Measurements from ENCODE around the gene SPINT4. TPM values are rescaled to one million over a fixed set of nuclear protein-coding genes. Genes with fewer than 3 reads are reported as not detected.
"Not testable (repeated sequence)": the region's sequence is repeated elsewhere in the genome, so short reads cannot be mapped to it uniquely, and the experiment has no call there.

The SPINT4 gene
- total RNA-seq, 1 experiment from 2014 or later = not detected

- H3K4me3 ChIP-seq = no peak overlapping the region
- H3K27ac ChIP-seq = no peak overlapping the region
- no peaks in the 10 kb centered on the region for H3K9me3 ChIP-seq (replicated peaks)
- DNase-seq (ENCODE audit: low read depth in 1 of 2, low spot score in 2 of 2) = no peak
- H3K27me3 ChIP-seq (replicated peaks) = no peaks in the 10 kb centered on the region; the same call in 1 of the 2 replicates
- H3K36me3 ChIP-seq = no peaks in the 10 kb centered on the region
- no peaks in the 10 kb centered on the region for H3K4me1 ChIP-seq (replicated peaks)
These were observed 13.8 kb downstream of the SPINT4 start for GRCh38 chr20:45735988-45736387.

DNA sequence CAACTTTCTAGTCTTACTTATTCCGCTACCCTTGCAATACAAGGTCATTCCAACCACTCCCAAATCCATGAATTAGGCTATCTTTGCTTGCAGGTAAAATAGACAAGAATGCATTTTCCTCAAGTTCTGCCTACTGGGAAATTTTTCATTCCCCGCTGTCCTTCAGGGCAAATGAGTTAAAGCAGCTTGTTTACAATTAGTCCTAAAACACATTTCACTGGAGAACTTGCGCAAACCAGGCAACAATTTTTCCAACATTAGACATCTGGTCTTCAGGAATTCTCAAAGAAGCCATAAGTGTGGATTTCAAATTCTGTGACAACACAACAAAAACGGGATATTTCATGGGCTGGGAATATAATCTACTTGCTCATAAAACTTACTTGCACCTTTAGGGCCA is 20.4 kb downstream of the SPINT4 start:
- Histone ChIP-seq H3K27ac (no peak overlapping the region), H3K9me3 (replicated peaks) (no peaks in the 10 kb centered on the region), H3K4me3 (no peak overlapping the region), H3K36me3 (no peaks in the 10 kb centered on the region), H3K27me3 (replicated peaks) (peaks cover 5% of the 10 kb centered on the region), H3K4me1 (replicated peaks) (no peaks in the 10 kb centered on the region)
- no peak for DNase-seq (ENCODE audit: low read depth in 1 of 2, low spot score in 2 of 2)

GRCh38 chr20:45745015-45745414 is 22.9 kb downstream of the SPINT4 start:
- no peak for DNase-seq (ENCODE audit: low read depth in 1 of 2, low spot score in 2 of 2)
- Histone ChIP-seq H3K36me3 (no peaks in the 10 kb centered on the region), H3K27me3 (replicated peaks) (peaks cover 13% of the 10 kb centered on the region), H3K4me1 (replicated peaks) (no peaks in the 10 kb centered on the region), H3K4me3 (no peak overlapping the region), H3K9me3 (replicated peaks) (no peaks in the 10 kb centered on the region), H3K27ac (no peak overlapping the region)

GRCh38 chr20:45751721-45752120 is 29.6 kb downstream of the SPINT4 start:
- Histone ChIP-seq H3K9me3 (replicated peaks) (no peaks in the 10 kb centered on the region), H3K27ac (no peak overlapping the region), H3K4me3 (no peak overlapping the region), H3K4me1 (replicated peaks) (no peaks in the 10 kb centered on the region), H3K27me3 (replicated peaks) (peaks cover 19% of the 10 kb centered on the region), H3K36me3 (no peaks in the 10 kb centered on the region)
- DNase-seq (ENCODE audit: low read depth in 1 of 2, low spot score in 2 of 2) = no peak

DNA sequence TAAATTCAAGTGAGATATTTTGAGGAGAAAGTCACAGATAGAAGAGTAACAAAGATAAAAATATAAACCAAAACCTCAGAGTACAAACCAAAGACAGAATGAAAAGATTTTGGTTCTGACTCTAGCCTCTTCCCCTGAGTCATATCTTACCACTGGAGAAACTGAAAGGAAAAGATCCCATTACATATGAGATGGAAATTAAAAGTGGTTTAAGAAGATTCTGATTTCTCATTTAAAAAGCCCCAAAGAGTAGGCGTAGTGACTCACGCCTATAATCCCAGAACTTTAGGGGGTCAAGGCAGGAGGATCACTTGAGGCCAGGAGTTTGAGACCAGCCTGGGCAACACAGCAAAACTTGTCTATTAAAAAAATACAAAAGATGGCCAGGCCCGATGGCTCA is 30.6 kb downstream of the SPINT4 start:
- DNase-seq (ENCODE audit: low read depth in 1 of 2, low spot score in 2 of 2) = no peak
- Histone ChIP-seq H3K36me3 (no peaks in the 10 kb centered on the region), H3K27me3 (replicated peaks) (peaks cover 13% of the 10 kb centered on the region; the same call in 1 of the 2 replicates), H3K9me3 (replicated peaks) (no peaks in the 10 kb centered on the region), H3K27ac (no peak overlapping the region), H3K4me3 (no peak overlapping the region), H3K4me1 (replicated peaks) (no peaks in the 10 kb centered on the region)

DNA sequence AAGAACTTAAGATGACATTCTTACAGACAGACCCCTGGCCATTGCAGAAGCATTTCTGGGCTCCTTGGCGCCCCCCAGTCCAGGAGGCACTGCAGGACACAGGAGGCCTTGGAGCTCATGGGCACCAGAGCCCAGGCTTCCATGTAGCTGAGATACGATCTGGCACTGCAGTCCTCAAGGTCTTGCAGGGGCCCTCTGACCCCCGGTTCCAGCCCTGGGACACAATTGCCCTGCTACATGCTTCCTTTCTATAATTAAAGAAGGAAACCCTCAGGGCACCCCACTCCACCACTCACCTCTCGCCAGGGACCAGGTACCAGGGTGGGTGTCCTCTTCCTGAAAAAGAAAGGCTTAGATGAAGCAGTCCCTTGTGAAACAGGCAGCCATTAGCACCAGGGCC is 35.9 kb downstream of the SPINT4 start:
- no peaks in the 10 kb centered on the region for H3K36me3 ChIP-seq
- no peak overlapping the region for H3K27ac ChIP-seq
- DNase-seq (ENCODE audit: low read depth in 1 of 2, low spot score in 2 of 2) = no peak
- no peaks in the 10 kb centered on the region for H3K4me1 ChIP-seq (replicated peaks)
- H3K27me3 ChIP-seq (replicated peaks) = 0 out of 2 replicates have a peak, but pooled peaks cover 3% of the 10 kb centered on the region
- no peak overlapping the region for H3K4me3 ChIP-seq
- H3K9me3 ChIP-seq (replicated peaks) = no peaks in the 10 kb centered on the region

DNA sequence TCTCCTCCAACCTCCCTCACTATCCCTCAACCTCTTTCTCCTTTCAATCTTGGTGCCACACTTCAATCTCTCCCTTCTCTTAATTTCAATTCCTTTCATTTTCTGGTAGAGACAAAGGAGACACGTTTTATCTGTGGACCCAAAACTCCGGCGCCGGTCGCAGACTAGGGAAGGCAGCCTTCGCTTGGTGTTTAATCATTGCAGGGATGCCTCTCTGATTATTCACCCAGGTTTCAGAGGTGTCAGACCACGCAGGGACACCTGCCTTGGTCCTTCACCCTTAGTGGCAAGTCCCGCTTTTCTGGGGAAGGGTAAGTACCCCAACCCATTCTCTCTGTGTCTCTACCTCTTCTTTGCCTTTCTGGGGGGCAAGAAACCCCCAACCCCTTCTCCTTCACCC is 37.8 kb downstream of the SPINT4 start:
- H3K27ac ChIP-seq; H3K27me3 ChIP-seq (replicated peaks); H3K36me3 ChIP-seq; DNase-seq (ENCODE audit: low read depth in 1 of 2, low spot score in 2 of 2); H3K4me3 ChIP-seq; H3K4me1 ChIP-seq (replicated peaks); H3K9me3 ChIP-seq (replicated peaks): not testable (repeated sequence)

DNA sequence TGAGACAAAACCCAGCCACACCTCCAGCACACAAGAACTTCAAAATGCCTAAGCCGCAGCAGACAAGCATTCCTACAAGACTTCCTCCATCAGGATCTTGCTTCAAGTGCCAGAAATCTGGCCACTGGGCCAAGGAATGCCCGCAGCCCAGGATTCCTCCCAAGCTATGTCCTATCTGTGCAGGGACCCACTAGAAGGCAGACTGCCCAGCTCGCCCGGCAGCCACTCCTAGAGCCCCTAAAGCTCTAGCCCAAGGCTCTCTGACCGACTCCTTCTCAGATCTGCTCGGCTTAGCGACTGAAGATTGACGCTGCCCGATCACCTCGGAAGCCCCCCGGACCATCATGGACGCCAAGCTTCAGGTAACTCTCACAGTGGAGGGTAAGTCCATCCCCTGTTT is 39.8 kb downstream of the SPINT4 start:
- H3K4me3 ChIP-seq; H3K27ac ChIP-seq; H3K9me3 ChIP-seq (replicated peaks); DNase-seq (ENCODE audit: low read depth in 1 of 2, low spot score in 2 of 2); H3K36me3 ChIP-seq; H3K4me1 ChIP-seq (replicated peaks); H3K27me3 ChIP-seq (replicated peaks): not testable (repeated sequence)

DNA sequence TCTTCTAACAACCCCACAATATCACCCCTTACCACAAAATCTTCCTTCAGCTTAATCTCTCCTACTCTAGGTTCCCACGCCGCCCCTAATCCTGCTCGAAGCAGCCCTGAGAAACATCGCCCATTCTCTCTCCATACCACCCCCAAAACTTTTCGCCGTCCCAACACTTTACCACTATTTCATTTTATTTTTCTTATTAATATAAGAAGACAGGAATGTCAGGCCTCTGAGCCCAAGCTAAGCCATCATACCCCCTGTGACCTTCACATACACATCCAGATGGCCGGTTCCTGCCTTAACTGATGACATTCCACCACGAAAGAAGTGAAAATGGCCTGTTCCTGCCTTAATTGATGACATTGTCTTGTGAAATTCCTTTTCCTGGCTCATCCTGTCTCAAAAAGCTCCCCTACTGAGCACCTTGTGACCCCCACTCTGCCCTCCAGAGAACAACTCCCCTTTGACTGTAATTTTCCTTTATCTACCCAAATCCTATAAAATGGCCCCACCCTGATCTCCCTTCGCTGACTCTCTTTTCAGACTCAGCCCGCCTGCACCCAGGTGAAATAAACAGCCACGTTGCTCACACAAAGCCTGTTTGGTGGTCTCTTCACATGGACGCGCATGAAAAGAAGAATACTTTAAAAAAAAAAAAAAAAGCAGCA is 42.6 kb downstream of the SPINT4 start:
- H3K36me3 ChIP-seq; H3K27ac ChIP-seq; DNase-seq (ENCODE audit: low read depth in 1 of 2, low spot score in 2 of 2); H3K9me3 ChIP-seq (replicated peaks); H3K4me1 ChIP-seq (replicated peaks); H3K4me3 ChIP-seq: not testable (repeated sequence)
- peaks cover 11% of the 10 kb centered on the region; the same call in 1 of the 2 replicates for H3K27me3 ChIP-seq (replicated peaks)

GRCh38 chr20:45765307-45765875 is 43.2 kb downstream of the SPINT4 start:
- DNase-seq (ENCODE audit: low read depth in 1 of 2, low spot score in 2 of 2) = no peak
- Histone ChIP-seq H3K27ac (no peak overlapping the region), H3K27me3 (replicated peaks) (peaks cover 11% of the 10 kb centered on the region; the same call in 1 of the 2 replicates), H3K4me1 (replicated peaks) (no peaks in the 10 kb centered on the region), H3K36me3 (no peaks in the 10 kb centered on the region), H3K9me3 (replicated peaks) (no peaks in the 10 kb centered on the region), H3K4me3 (no peak overlapping the region)

- Histone ChIP-seq H3K27ac (no peak overlapping the region), H3K9me3 (replicated peaks) (no peaks in the 10 kb centered on the region), H3K4me1 (replicated peaks) (peaks cover 2% of the 10 kb centered on the region), H3K4me3 (no peak overlapping the region), H3K36me3 (no peaks in the 10 kb centered on the region), H3K27me3 (replicated peaks) (peaks cover 11% of the 10 kb centered on the region; the same call in 1 of the 2 replicates)
- no peak for DNase-seq (ENCODE audit: low read depth in 1 of 2, low spot score in 2 of 2)
These were observed 43.8 kb downstream of the SPINT4 start for GRCh38 chr20:45765980-45766379.

GRCh38 chr20:45768479-45768878 is 46.3 kb downstream of the SPINT4 start:
- Histone ChIP-seq H3K36me3 (no peaks in the 10 kb centered on the region), H3K9me3 (replicated peaks) (no peaks in the 10 kb centered on the region), H3K27ac (no peak overlapping the region), H3K27me3 (replicated peaks) (peaks cover 11% of the 10 kb centered on the region; the same call in 1 of the 2 replicates), H3K4me3 (no peak overlapping the region), H3K4me1 (replicated peaks) (peaks cover 8% of the 10 kb centered on the region)
- no peak for DNase-seq (ENCODE audit: low read depth in 1 of 2, low spot score in 2 of 2)

- Histone ChIP-seq H3K36me3 (no peaks in the 10 kb centered on the region), H3K27me3 (replicated peaks) (peaks cover 8% of the 10 kb centered on the region; the same call in 1 of the 2 replicates), H3K4me3 (no peak overlapping the region), H3K9me3 (replicated peaks) (no peaks in the 10 kb centered on the region), H3K4me1 (replicated peaks) (peaks cover 8% of the 10 kb centered on the region), H3K27ac (no peak overlapping the region)
- peak; percentile 78 to 81 for DNase-seq (ENCODE audit: low read depth in 1 of 2, low spot score in 2 of 2)
These were observed 49.1 kb downstream of the SPINT4 start for GRCh38 chr20:45771182-45771759.

GRCh38 chr20:45772693-45773092 is 50.5 kb downstream of the SPINT4 start:
- no peak overlapping the region for H3K27ac ChIP-seq
- H3K36me3 ChIP-seq = no peaks in the 10 kb centered on the region
- H3K4me3 ChIP-seq = no peak overlapping the region
- H3K4me1 ChIP-seq (replicated peaks) = peaks cover 8% of the 10 kb centered on the region
- no peak for DNase-seq (ENCODE audit: low read depth in 1 of 2, low spot score in 2 of 2)
- no peaks in the 10 kb centered on the region for H3K9me3 ChIP-seq (replicated peaks)
- peaks cover 3% of the 10 kb centered on the region; the same call in 1 of the 2 replicates for H3K27me3 ChIP-seq (replicated peaks)
